HepG2 (cell line): Measurements from ENCODE around the gene PPM1H. TPM values are rescaled to one million over a fixed set of nuclear protein-coding genes. Genes with fewer than 3 reads are reported as not detected.

ENCODE experiments used
- ATAC-seq: fragments of 200-7000 bp; cut with Tn5 transposase; 3 replicates; pipeline ENCODE4 v1.9.1; 2020; ENCODE audit warnings: mild to moderate bottlenecking, moderate library complexity
- BruUV-seq: library from RNA; stranded (reverse); fragments of 400-500 nt; replicated peaks from 2 replicates; lab custom pipeline; 2021; lab: Mats Ljungman, UMichigan
- CTCF ChIA-PET: fragments of 300-600 bp; formaldehyde crosslinking; extraction: SDS; loops from one replicate; lab custom pipeline; 2021; ENCODE audit warnings: low total read pairs, inconsistent platforms, low intra/inter-chr PET ratio; lab: Yijun Ruan, JAX
- POLR2A ChIA-PET: fragments of 350-600 bp; sonication (Branson Sonifier 250); formaldehyde crosslinking; loops from one replicate; lab custom pipeline; 2020; ENCODE audit warnings: antibody characterized with exemption, inconsistent platforms; lab: Yijun Ruan, JAX
- DNase-seq: peaks from one replicate; pipeline ENCODE4 v3.0.0-alpha.2; 2015; ENCODE audit warnings: low spot score
- FAIRE-seq: peaks from 3 replicates; lab custom pipeline; 2011; peaks lifted over from hg19 to GRCh38; lab: Jason Lieb, UNC
- H2AFZ ChIP-seq: one replicate; pipeline ENCODE4 v1.6.1; 2011; ENCODE audit warnings: low read length, inconsistent platforms
- H3K27ac ChIP-seq: fragments of 300-600 bp; 3 replicates; pipeline ENCODE4 v1.8.0; 2011; ENCODE audit warnings: mixed run types, mild to moderate bottlenecking, mixed read lengths, low read length, inconsistent platforms; ENCODE audit not compliant: insufficient read depth; ENCODE audit errors: extremely low read length
- H3K27me3 ChIP-seq, 2 experiments: fragments of 200-600 bp in 1 of 2; 2 replicates in 1 of 2; 3 replicates in 1 of 2; pipeline versions ENCODE4 v1.6.0 to v1.8.0; 2011; ENCODE audit warnings: low read length in 2 of 2, mild to moderate bottlenecking in 2 of 2, moderate library complexity in 2 of 2, inconsistent platforms in 1 of 2; ENCODE audit not compliant: insufficient read depth in 2 of 2, control insufficient read depth in 1 of 2
- H3K36me3 ChIP-seq, 2 experiments: fragments of 200-600 bp in 1 of 2; replicated peaks in 1 of 2; 2 replicates in 1 of 2; 3 replicates in 1 of 2; pipeline versions ENCODE4 v1.5.1 to v1.8.0; 2011; ENCODE audit warnings: low read length in 2 of 2, inconsistent platforms in 1 of 2; ENCODE audit not compliant: insufficient read depth in 2 of 2, control insufficient read depth in 1 of 2
- H3K4me1 ChIP-seq: 2 replicates; pipeline ENCODE4 v1.5.1; 2012; ENCODE audit warnings: low read length, inconsistent platforms; ENCODE audit not compliant: insufficient read depth
- H3K4me2 ChIP-seq: 2 replicates; pipeline ENCODE4 v1.6.0; 2011; ENCODE audit warnings: low read depth, low read length, inconsistent platforms
- H3K4me3 ChIP-seq, 3 experiments: fragments of 200-600 bp in 1 of 3; sonication (generic), shearing (Covaris generic) in 1 of 3; replicated peaks in 1 of 3; 2 replicates each; pipeline ENCODE4 v1.5.1; 2011 to 2016; ENCODE audit warnings: low read length in 3 of 3, inconsistent platforms in 2 of 3, low read depth in 2 of 3, mild to moderate bottlenecking in 2 of 3, control low read depth in 1 of 3, mixed read lengths in 1 of 3; ENCODE audit not compliant: insufficient read depth in 1 of 3
- H3K79me2 ChIP-seq: one replicate; pipeline ENCODE4 v1.6.1; 2011; ENCODE audit warnings: low read length, inconsistent platforms; ENCODE audit not compliant: insufficient read depth
- H3K9ac ChIP-seq: 2 replicates; pipeline ENCODE4 v1.6.0; 2011; ENCODE audit warnings: mild to moderate bottlenecking, low read depth, low read length, inconsistent platforms; ENCODE audit not compliant: insufficient read depth
- H3K9me3 ChIP-seq: 2 replicates; pipeline ENCODE4 v1.5.1; 2012; ENCODE audit warnings: mild to moderate bottlenecking, low read length
- H4K20me1 ChIP-seq: 2 replicates; pipeline ENCODE4 v1.6.0; 2011; ENCODE audit warnings: inconsistent platforms, mild to moderate bottlenecking, low read length, moderate library complexity; ENCODE audit not compliant: insufficient read depth
- BHLHE40 ChIP-seq: IDR thresholded peaks from 2 replicates; pipeline ENCODE4 v1.6.1; 2011; ENCODE audit warnings: low read length, improper control_type of control experiment
- CEBPB ChIP-seq: IDR thresholded peaks from 2 replicates; pipeline ENCODE4 v1.6.1; 2011; ENCODE audit warnings: low read depth, low read length, improper control_type of control experiment, borderline replicate concordance
- DRAP1 ChIP-seq: IDR thresholded peaks from 2 replicates; pipeline ENCODE4 v1.6.1; 2016; ENCODE audit warnings: missing genetic modification reagents, missing compliant biosample characterization
- HOXA9 ChIP-seq: sonication (generic); formaldehyde crosslinking; IDR thresholded peaks from 2 replicates; pipeline ENCODE4 v1.8.1; 2022; ENCODE audit warnings: missing genetic modification reagents, mild to moderate bottlenecking, moderate library complexity, borderline replicate concordance
- NFKB2 ChIP-seq: sonication (generic); formaldehyde crosslinking; IDR thresholded peaks from 2 replicates; pipeline ENCODE4 v1.4.0; 2020; ENCODE audit warnings: missing genetic modification reagents, borderline replicate concordance
- RARG ChIP-seq: sonication (generic); formaldehyde crosslinking; IDR thresholded peaks from 2 replicates; pipeline ENCODE4 v1.4.0; 2020; ENCODE audit warnings: low read depth, mild to moderate bottlenecking, missing genetic modification reagents
- RFX5 ChIP-seq: IDR thresholded peaks from 2 replicates; pipeline ENCODE4 v1.6.1; 2011; ENCODE audit warnings: low read depth, low read length, improper control_type of control experiment
- SNAPC5 ChIP-seq: sonication (generic); formaldehyde crosslinking; IDR thresholded peaks from 2 replicates; pipeline ENCODE4 v1.8.1; 2023; ENCODE audit warnings: mild to moderate bottlenecking, missing genetic modification reagents, borderline replicate concordance
- WGBS: methylation state at CpG from one replicate; pipeline ENCODE4 v1.1.6; 2017; ENCODE audit warnings: low lambda C conversion rate; 5-methylcytosine and 5-hydroxymethylcytosine counted together
- in situ Hi-C: cut with HindIII; loops from 2 replicates; pipeline ENCODE4 v1.10.0; 2017; ENCODE audit warnings: low pct_unique_long_range_greater_than_20kb; ENCODE audit not compliant: extremely low pct_ligation_motif_present
- intact Hi-C: fragments of 100-400 bp; cut with micrococcal nuclease; formaldehyde crosslinking; loops from one replicate; pipeline ENCODE4 v1.10.0; 2022; ENCODE audit not compliant: unreplicated experiment
- polyA plus RNA-seq, 8 experiments: library from polyadenylated mRNA; depleted of rRNA in 3 of 8; stranded (reverse) in 7 of 8; unstranded in 1 of 8; fragments of >200 nt; fragmentation: Illumina TruSeq in 4 of 8; extraction: Trizol in 4 of 8; gene quantifications; 2 replicates each; pipeline versions ENCODE4 v1.2.1 to v1.2.3, GENCODE V29; 2011 to 2016; ENCODE audit warnings: low read depth in 4 of 8, missing spikeins in 1 of 8, mixed read lengths in 1 of 8; ENCODE audit not compliant: insufficient read depth in 1 of 8
- total RNA-seq, 5 experiments: library from RNA; depleted of rRNA; stranded (reverse); fragments of >200 nt; fragmentation: Illumina TruSeq; extraction: Trizol; gene quantifications; 2 replicates each; pipeline ENCODE4 v1.2.3, GENCODE V29; 2016; ENCODE audit warnings: low read depth in 1 of 5

PPM1H gene
- total and polyA plus RNA-seq, 2 of the 13 experiments (the other 11 are each of a cell fraction or from before 2014, with no cell fraction given), result 29.1 to 38.1 TPM

DNA sequence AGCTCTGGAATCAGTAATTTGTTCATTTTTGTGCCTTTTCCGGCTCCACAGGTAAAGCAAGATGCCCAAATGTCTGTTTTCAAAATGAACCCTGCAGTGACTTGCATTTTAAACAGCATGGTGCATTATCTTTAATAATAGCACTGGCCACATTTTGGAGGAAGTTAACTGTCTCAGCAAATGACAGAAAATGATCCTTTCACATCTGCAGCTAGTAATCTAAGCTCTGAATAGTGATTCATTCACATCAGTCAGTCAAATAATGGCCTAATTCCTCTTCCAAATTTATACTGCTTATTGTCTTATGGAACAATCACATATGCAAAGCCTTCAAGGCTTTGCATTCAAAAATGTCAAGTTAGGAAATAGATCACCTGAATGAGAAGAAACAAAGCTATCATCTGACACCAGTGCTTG is 75.6 kb downstream of the PPM1H start:
- DNase-seq, result no peak
- Histone ChIP-seq H3K79me2 (peaks cover 66% of the 10 kb centered on the region), H3K4me1 (peaks cover 20% of the 10 kb centered on the region), H3K4me3 (no peak overlapping the region), H3K9me3 (no peaks in the 10 kb centered on the region), H3K36me3 (no peaks in the 10 kb centered on the region; a peak in 2 of 5 replicates), H4K20me1 (no peaks in the 10 kb centered on the region; the same call in 1 of the 2 replicates), H3K9ac (no peak overlapping the region), H3K4me2 (no peak overlapping the region), H3K27me3 (no peaks in the 10 kb centered on the region), H3K27ac (no peak overlapping the region), H2AFZ (no peak overlapping the region)
- no peak for TF ChIP-seq RARG
- TF ChIP-seq BHLHE40, result no peak
- no peak for TF ChIP-seq RFX5
- TF ChIP-seq HOXA9 (CRISPR knock-in tag), result no peak
- TF ChIP-seq SNAPC5 (CRISPR knock-in tag), result no peak
- BruUV-seq, result no TSS peak
- in situ Hi-C loops, result no loop called here
- WGBS, result 95% methylated on average over 1 of the region's 1 CpG
- ChIA-PET CTCF (no interaction called here), POLR2A (no interaction called here)
- ATAC-seq, result no peak
- FAIRE-seq, result no peak
- intact Hi-C loops, result no loop called here

DNA sequence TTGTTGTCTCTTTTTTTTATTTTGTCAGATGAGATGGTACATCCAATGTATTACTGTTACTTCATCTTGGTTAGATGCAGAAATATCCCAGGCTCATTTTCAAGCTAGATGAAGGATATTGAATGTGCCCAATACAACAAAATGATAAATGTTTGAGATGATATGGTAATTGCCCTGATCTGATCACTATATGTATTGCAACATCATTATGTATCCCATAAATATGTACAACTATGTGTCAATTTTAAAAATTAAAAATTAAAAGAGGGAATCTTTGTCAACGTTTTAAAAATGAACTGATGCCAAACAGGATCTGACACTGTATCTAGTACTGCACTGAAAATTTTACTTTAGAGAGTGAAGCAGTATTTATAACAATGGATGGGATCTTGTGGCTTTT is 78.5 kb downstream of the PPM1H start:
- H3K9me3 ChIP-seq, result no peaks in the 10 kb centered on the region
- no peaks in the 10 kb centered on the region; the same call in 1 of the 2 replicates for H4K20me1 ChIP-seq
- H3K4me2 ChIP-seq, result no peak overlapping the region
- BruUV-seq, result no TSS peak
- no peak for FAIRE-seq
- TF ChIP-seq NFKB2, result no peak
- TF ChIP-seq DRAP1 (CRISPR knock-in tag), result no peak
- peak; percentile 19; the same call in 1 of the 2 replicates for TF ChIP-seq CEBPB
- POLR2A ChIA-PET, result no interaction called here
- peaks cover 65% of the 10 kb centered on the region for H3K79me2 ChIP-seq
- no peaks in the 10 kb centered on the region for H3K27me3 ChIP-seq
- CTCF ChIA-PET, result no interaction called here
- 93% methylated on average over 1 of the region's 1 CpG for WGBS
- intact Hi-C loops, result no loop called here
- no peak overlapping the region for H3K4me3 ChIP-seq
- H3K36me3 ChIP-seq, result peaks cover 0 to 3% of the 10 kb centered on the region in 2 experiments; a peak in 1 of 5 replicates
- no peak for DNase-seq
- H3K4me1 ChIP-seq, result peaks cover 16% of the 10 kb centered on the region
- ATAC-seq, result no peak
- in situ Hi-C loops, result no loop called here
- H3K27ac ChIP-seq, result no peak overlapping the region
- H2AFZ ChIP-seq, result no peak overlapping the region
- H3K9ac ChIP-seq, result no peak overlapping the region
